ENCODE data around the gene LRMDA.

Gene LRMDA

GRCh38 chr10:75776738-75777504 is 345.5 kb downstream of the LRMDA start:
- DNase-seq (ENCODE audit: low spot score): no peak

- no peak for DNase-seq (ENCODE audit: low spot score)
Measured at GRCh38 chr10:75778665-75779064, 347.2 kb downstream of the LRMDA start.

- DNase-seq (ENCODE audit: low spot score): no peak
Measured at GRCh38 chr10:75779276-75779675, 347.9 kb downstream of the LRMDA start.

GRCh38 chr10:75782463-75783248 is 351.2 kb downstream of the LRMDA start:
- peak; percentile 24 for DNase-seq (ENCODE audit: low spot score)

- peak; percentile 76 for DNase-seq (ENCODE audit: low spot score)
Measured at GRCh38 chr10:75788394-75789205, 357.2 kb downstream of the LRMDA start.

GRCh38 chr10:75793848-75794247 is 362.4 kb downstream of the LRMDA start:
- no peak for DNase-seq (ENCODE audit: low spot score)

- no peak for DNase-seq (ENCODE audit: low spot score)
Measured at GRCh38 chr10:75801121-75801520, 369.7 kb downstream of the LRMDA start.

GRCh38 chr10:75801661-75802060 is 370.2 kb downstream of the LRMDA start:
- no peak for DNase-seq (ENCODE audit: low spot score)

- no peak for DNase-seq (ENCODE audit: low spot score)
Measured at GRCh38 chr10:75803121-75803520, 371.7 kb downstream of the LRMDA start.

- peak; percentile 36 for DNase-seq (ENCODE audit: low spot score)
Measured at GRCh38 chr10:75803816-75804552, 372.6 kb downstream of the LRMDA start.

DNA sequence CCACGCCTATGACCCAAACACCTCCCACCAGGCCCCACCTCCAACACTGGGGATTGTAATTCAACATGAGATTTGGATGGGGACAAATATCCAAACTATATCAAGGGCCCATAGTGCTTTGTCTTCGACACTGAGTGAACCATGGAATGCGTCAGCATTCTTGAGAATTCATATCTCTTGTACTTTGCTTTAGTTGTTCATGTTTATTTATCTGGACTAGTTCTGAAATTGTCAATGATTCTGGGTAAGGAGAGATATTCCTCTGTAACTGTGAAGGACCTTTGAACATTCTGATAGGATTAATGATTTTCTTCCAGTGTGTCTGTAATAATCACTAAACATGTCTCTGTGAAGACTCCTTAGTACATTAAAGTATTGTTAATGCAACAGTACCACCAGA is 374.8 kb downstream of the LRMDA start:
- DNase-seq (ENCODE audit: low spot score): no peak

DNA sequence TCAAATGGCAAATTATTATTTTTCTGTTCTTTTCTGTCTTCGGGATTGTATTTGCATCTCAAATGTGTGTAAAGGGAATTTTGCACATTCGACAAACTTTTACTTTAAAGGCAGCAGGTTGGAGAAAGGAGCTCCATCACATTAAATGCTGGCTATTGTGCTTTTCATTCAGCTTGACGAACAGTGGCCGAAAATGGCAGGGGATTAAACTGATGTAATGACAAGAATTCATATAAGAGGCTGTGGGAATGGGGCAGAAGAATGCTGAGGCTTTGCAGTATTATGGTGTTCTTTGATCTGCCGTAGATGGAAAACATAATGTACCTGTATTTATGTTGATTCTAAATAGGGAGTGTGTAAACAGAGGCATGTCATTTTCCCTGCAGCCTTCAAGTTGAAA is 376.0 kb downstream of the LRMDA start:
- no peak for DNase-seq (ENCODE audit: low spot score)

DNA sequence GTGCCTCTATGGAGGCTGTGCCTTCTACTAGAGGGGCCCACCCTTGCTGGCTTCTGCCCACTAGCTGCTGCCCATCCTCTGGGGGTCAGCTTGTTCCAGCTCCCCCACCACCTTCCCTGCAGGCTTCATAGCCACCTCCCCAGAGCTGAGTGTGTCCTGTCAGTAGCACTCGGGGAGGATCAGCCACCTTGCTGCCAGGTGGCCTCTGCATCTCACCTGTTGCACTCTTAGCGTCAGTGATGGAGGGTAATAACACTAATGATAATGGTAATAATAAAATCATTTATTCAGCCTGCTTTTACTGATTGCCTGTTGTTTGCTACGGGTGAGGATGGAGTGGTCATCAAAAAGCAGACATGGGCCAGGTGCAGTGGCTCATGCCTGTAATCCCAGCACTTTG is 377.6 kb downstream of the LRMDA start:
- no peak for DNase-seq (ENCODE audit: low spot score)

- DNase-seq (ENCODE audit: low spot score): no peak
Measured at GRCh38 chr10:75814014-75814413, 382.6 kb downstream of the LRMDA start.

GRCh38 chr10:75815066-75815465 is 383.6 kb downstream of the LRMDA start:
- DNase-seq (ENCODE audit: low spot score): no peak

- no peak for DNase-seq (ENCODE audit: low spot score)
Measured at GRCh38 chr10:75817198-75817597, 385.8 kb downstream of the LRMDA start.

DNA sequence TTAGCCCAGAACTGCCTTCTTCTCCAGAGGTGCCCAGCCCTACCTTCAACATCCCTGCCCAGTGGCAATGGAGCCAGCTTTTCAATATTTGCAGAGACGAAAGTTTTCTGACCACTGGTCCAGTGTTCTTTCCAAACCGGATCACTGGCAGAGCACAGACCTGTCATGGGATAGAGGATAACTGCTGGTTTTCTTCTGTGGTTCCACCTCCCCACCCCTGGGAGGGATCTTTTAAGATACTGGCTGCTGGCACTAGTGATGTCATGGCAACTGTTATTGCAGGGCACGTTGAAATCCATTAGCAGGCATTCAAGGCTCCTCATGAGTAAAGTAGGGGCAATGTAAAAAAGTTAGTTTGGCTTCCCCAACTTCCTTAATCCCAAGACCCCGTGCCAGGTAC is 387.1 kb downstream of the LRMDA start:
- DNase-seq (ENCODE audit: low spot score): no peak

- no peak for DNase-seq (ENCODE audit: low spot score)
Measured at GRCh38 chr10:75825235-75825634, 393.8 kb downstream of the LRMDA start.

GRCh38 chr10:75825661-75826060 is 394.2 kb downstream of the LRMDA start:
- DNase-seq (ENCODE audit: low spot score): no peak

DNA sequence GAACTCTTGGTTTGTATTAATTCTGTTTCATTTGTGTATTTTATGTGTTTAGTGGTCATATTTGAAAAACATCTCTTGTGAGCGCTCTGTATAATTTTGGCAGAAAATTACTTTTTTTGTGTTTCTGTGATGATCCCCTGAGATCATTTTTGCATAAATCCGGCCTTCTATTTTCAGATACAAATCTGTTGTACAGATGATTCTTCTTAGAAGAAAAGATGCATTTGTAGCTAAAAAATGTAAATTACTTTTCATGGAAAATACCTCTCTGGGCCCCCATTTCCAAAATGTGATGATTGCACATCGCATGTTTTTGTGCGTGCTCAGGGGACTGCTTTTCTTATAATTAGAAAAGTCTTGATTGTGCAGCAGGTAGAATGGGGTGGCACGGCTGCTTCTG is 395.4 kb downstream of the LRMDA start:
- no peak for DNase-seq (ENCODE audit: low spot score)

DNA sequence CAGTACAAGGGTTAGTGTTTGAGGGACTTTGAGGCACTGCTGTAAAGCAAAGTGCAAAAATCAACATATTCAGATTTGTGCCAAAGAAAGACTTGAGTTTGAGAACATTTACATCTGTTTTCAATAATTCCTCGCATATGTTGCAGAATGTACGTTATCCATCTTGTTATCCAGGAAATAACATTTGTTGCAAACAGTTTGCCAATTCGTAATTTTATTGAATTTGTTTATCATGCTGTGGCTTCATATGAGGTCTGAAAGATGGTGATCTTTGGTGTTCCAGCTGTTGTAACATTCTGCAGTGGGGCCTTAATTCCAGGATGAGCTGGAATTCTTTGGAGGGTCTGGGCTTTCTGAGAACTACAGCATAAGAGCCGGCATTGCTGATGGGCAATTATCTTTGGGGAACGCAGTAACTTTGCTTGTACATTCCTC is 396.2 kb downstream of the LRMDA start:
- DNase-seq (ENCODE audit: low spot score): no peak

DNA sequence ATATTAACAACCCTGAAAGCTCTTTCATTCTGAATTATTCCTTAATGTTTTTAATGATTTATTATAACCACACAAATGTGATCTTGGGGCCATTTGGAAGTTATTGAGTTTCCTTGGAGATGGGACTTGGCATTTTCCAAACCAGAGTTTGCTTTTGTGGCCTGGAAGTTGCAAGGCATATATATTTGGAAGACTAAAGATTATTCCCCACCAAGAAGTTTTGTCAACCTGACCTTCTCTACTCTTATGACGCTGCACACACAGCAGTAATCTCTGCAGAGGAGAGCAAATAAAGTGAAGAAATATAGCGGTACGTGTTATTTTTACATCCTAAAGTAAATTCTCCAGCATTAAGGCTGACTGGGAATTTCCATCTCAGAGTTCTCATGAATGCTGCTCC is 397.0 kb downstream of the LRMDA start:
- no peak for DNase-seq (ENCODE audit: low spot score)

Measured in Ammon's horn (tissue), 1 donor.